Superior temporal gyrus (tissue), 1 donor: ENCODE measurements around the gene PRKCE.

Experiments
- DNase-seq: peaks from one replicate; pipeline ENCODE4 v3.0.0-alpha.2; 2016; ENCODE audit errors: extremely low spot score

The PRKCE gene

DNA sequence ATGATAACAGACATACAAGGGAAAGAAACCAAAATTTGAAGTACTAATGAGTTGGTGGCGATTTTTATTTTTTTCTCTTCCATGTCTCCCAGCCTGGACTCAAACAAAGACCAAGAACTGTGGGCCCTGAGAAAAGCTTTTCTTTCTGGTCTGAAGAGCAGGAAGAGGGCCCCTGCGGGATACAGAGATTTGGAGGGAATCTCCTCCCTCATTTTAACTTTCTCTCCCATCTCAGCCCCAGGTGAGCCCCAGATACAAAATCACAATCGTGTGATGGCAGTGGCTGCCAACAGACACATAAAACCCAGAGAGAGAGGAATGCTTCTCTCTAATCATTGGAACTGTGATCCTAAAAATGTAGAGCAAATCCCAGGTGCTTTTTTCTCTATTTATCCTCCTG is 19.5 kb upstream of the PRKCE start:
- DNase-seq, result no peak

DNA sequence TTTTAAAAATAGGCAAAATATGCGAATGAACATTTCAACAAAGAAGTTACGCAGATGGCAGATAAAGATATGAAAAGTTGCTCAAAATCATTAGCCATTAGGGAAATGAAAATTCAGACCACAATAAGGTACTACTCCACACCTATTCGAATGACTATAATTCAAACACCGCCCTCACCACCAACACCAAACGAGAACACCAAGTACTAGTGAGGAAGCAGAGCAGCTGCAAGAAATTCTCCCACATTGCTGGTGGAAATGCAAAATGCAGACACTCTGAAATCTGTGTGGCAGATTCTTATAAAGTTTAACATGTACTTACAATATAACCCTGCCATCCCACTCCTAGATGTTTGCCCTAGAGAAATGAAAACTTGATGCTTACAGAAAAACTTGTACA is 17.3 kb upstream of the PRKCE start:
- no peak for DNase-seq

DNA sequence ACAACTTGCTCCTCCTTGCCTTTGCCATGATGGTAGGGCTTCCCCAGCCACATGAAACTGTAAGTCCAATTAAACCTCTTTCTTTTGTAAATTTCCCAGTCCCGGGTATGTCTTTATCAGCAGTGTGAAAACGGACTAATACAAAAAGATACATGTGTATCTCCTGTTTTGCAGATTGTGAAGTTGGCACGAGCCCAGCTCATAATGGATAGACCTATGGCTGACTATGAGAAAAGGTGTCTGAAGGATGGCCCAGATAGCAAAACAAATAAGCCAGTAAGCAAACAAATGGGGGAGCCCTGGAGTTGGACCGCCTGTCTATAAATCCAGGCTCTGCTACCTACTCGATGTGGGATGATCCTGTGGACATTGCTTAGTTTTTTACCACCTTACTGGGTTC is 15.5 kb upstream of the PRKCE start:
- DNase-seq, result no peak

DNA sequence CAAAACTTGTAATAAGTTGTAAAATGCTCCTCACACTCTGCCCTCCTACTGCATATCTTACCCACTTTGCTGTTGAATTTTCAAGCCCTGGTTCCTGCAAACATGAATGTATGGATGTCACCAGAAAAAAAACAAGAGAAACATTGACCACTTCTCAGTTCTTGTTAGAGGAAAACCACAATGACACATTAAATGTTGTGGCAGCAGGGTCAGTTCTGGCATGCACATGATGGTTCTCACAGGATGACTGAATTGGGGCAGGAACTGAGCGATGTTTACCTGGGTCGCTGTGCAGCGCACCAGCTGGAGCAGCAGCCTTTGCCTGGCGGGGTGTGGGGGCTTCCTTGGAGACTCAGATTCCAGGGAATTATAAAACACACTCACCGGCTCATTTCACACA is 14.0 kb upstream of the PRKCE start:
- no peak for DNase-seq

DNA sequence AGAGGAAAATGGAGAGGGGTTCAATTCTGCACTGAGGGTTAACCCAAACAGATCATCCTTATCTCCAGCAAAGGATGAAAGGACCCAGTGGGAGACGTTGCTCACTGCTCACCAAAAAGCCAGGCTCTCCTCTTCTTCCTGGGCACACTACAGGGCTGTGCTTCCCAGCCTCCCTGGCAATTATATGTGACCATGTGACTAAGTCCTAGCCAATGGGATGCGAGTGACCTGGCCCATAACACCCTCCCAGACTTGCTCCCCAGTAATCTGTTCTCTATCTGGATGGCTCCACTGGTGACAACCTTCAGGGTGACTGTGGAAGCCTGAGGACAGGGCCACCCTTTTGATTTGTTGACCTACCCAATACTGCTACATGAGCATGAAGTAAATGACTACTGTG is 10.9 kb upstream of the PRKCE start:
- no peak for DNase-seq

DNA sequence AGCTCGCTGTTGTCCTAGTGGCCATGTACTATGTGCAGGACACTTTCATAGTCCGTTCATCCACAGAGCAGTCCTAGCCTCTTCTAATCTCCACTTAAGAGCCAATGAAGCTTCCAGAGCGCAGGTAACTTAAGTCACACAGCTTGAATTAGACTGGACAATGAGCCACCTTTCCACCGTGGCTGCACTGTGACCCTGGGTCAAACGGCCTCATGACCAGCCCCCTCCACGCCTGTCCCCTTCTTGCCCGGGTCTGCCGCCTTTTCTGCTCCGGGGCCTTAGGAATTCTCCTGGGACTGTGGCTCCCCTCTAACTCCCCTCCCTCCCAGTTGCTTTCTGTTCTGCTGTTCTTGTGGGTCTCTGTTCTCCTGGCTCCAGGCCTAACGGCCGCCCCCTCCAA is 8.4 kb upstream of the PRKCE start:
- no peak for DNase-seq

DNA sequence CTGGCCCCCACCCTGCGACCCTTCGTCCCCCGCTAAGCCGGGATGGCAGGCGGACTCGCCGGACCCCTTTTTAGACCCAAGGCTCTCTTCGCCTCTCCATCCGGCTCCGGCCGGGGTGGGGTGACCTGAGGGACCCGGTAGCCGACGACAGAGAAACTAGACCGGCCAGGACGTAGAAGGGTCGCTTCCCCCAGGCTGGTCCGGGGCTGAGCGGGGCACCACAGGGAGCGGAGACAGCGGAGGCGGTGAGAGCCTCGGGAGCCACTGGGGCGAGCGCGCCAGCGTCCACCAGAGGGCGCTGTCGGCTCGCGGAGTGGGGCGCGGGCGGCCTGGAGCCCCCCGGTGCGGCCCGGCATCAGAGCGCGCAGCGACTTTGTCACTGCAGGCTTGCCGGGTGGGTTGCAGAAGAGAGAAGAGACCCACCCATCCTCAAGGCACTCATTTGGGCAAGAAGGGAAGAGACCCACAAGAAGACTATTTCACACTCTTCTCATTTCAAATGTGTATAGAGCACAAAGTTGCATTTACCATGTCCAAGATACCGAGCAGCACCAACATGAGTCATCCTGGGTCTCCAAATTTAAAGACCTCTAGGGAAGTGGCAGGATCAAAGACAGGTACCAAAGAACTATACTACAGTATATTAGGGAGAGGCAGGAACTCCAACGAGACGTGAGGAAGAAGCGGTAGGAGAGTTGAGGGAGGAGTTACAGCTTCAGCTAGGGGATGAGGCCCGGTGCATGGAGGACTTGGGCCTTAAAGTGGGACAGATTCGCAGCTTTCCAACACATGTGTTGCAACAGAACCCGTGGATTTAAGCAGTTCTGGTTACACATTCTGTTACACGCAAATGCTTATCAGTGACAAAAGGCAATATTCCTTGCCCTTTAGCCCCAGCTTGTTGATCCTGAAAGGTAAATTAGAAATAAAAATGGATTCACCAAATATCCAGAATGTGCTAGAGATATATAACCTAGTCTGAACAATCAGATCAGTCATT is 7.6 kb upstream of the PRKCE start:
- peak; percentile 81 for DNase-seq

DNA sequence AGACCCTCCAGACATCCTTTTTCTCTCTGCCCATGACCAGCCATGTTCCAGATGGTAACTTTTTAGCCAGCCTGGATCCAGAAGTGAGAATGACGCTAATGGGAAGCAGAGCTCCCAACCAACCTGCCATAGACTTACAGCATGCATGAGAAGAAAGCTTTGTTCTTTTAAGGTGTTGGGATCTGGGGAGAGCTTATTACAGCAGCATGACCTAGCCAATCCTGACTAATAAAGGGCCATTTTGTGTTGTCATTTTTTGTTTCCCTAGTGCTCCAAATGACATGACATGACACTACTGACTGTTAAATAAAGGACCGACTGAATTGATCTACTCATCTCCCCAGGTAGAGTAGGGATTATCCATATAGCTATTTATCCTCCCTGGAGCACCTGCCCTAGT is 5.2 kb upstream of the PRKCE start:
- DNase-seq, result no peak

DNA sequence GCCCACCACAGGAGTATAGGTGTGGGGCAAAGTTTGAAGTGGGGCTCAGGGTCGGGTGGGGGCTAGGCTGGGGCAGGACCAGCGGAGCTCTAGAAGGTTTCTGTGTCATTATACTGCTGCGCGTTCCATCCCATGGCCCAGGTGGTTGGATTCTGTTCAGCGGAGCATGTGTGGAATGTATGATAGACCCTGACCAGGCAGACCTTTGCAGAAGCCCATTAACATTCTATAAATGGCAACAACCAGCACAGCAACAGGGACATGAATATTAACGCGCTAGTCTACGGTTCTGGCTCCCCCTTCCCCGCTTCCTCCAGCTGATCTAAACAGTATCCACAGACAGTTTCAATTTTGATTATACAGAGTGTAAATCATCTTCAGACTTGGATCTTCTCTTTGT is 4.1 kb upstream of the PRKCE start:
- DNase-seq, result no peak

DNA sequence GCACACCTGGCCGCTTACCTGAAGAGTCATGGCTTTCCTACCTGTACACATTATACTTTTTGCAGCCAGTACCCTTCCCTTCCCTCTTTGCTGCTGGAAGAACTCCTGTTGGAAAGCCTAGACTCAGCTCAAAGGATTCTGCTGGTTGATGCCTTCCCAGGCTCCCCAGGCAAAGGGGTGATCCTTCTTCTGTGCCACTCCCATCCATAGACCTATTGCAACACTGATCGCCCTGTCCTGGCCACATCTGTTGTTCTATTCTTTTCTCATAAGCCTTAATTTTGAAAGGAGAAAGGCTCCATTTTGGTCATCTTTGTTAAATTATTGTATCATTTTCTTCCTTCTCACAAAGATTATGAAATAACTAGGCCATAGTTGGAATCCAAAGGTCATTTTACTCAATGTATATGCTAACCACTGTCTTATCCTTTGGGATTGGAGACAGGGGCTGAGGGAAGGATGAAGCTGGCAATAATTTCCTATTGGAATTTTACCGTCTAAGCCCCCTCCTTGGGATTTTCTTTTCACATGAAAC is 3.4 kb upstream of the PRKCE start:
- no peak for DNase-seq

DNA sequence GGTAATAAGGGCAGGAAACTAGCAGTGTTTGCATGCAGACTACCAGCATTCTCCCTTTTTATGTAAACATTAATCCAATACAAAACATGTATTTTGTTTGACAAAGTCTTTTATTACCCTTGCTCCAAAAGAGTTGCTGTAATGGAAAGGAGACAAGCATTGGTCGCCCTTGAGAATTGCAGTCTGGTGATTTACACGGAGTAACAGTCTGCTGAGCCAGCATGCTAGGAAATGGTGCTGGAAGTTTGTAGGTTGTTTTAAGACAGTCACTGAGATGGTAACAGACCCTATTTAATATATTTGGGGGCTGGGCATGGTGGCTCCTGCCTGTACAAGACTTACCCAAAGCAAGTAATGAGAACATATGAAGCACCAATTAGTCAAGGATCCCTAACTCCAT is 2.8 kb upstream of the PRKCE start:
- no peak for DNase-seq

DNA sequence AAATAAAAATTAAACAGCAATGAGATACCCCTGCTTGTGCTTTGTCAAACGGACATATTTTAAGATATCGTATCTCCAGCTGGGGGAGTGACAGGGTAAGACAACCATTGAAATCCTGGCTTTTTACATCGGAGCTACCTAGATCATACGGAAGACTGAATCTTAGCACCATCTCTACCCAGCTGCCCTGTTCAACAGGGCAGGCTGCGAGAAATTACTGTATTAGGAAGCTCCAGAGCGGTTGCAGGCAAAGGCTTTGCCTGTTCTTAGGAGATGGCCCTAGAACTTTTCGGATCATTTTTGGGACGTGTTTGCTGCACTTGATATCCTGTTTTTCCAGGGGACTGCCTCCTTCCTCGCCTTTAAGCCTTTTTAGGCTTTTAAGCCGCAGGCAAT is 2.0 kb upstream of the PRKCE start:
- no peak for DNase-seq

DNA sequence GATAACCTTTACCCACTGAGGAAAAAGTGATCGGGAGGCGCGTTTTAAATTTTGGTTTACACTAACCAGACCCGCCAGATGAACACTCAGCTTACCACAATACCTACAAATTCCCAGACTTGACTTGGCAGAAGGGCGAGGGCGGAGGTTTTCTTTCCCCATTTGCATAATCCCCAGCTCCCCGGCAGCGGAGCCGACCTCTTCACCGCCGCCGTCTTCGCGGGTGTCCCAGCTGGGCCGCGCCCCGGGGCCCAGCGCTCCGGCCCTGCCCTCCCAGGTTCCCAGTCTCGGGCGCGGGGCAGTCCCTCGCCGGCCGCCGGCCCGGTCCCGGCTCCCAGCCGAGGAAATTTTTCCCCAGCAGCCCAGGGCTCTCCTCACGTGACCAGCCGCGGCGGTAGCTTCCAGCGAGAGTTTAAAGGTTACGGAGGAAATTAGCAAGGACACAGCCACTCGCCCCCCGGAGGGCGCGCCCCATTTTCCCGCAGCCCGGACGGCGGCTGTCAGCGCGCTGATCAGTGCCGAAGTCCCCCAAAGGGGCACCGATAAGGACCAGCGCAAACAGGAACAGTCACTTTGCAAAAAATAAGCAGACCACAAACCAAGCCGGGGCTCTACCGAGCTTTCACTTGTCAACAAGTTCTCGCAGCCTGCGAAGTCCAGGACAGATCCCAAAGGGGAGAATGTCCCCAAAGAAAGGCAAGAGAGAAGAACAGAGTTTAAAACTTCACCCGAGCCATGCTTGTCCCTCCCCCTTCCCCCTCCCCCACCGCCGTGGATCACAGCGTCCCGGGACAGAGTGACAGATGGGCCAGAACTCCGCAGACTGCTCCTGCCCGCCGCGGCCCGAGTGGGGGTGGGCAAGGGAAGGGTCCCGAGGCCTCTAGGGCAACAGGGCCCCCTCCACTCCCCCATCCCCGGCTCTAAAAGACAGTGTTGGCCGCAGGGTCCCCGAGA is 1.3 kb upstream of the PRKCE start:
- peak; percentile 67 for DNase-seq

DNA sequence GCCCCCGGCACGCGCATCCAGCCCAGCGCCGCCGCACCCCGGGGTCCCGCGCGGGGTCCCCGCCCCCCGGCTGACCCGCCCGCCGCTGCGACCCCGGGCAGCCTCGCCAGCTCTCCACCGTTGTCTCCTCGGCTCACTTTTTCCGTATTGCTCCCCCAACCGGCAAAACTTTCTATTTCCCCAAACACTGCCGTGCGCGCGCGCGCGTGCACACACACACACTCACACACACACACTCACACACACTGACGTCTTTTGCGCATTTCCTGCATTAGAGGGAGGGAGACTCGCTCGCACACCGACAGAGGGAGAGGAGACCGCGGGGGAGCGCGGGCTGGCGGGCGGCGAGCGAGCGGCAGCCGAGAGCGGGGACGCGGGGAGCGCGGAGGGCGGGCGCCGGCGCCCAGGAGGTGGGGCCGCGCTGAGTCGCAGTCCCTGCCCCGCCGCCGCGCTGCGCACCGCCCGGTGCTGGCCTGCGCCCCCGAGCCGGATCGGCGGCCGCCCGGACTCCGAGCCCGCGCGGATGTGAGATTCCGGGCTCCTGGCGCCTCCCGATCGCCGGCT is 542 bp upstream of the PRKCE start:
- DNase-seq, result peak; percentile 96

DNA sequence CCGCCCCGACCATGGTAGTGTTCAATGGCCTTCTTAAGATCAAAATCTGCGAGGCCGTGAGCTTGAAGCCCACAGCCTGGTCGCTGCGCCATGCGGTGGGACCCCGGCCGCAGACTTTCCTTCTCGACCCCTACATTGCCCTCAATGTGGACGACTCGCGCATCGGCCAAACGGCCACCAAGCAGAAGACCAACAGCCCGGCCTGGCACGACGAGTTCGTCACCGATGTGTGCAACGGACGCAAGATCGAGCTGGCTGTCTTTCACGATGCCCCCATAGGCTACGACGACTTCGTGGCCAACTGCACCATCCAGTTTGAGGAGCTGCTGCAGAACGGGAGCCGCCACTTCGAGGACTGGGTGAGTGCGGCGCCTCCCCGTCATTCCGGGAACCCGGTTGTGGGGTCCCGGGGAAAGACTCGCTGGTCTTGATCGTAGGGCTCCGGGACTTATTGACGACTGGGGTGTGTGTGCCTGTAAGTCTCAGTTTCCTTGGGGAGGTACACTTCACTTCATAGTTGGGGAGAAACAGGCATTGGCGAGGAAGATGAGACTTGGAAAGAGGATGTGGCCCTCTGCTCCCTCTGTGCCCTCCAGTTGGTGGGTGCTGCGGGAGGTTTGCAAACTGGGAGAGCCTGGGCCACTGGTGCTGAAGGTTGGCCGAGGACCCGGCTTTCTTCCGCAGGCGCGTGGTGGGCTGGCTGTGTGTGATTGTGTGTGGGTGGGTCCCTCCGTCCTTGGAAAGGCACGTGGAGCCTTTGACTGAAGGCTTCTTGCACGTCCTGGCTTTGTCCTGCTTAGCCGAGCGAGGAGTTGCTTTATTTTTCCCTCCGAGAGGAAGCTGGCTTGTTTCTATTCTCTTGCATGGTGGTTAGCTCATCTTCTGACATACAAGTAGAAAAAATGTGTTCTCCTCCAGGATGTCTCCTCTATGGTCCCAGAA is 886 bp downstream of the PRKCE start:
- DNase-seq, result no peak

DNA sequence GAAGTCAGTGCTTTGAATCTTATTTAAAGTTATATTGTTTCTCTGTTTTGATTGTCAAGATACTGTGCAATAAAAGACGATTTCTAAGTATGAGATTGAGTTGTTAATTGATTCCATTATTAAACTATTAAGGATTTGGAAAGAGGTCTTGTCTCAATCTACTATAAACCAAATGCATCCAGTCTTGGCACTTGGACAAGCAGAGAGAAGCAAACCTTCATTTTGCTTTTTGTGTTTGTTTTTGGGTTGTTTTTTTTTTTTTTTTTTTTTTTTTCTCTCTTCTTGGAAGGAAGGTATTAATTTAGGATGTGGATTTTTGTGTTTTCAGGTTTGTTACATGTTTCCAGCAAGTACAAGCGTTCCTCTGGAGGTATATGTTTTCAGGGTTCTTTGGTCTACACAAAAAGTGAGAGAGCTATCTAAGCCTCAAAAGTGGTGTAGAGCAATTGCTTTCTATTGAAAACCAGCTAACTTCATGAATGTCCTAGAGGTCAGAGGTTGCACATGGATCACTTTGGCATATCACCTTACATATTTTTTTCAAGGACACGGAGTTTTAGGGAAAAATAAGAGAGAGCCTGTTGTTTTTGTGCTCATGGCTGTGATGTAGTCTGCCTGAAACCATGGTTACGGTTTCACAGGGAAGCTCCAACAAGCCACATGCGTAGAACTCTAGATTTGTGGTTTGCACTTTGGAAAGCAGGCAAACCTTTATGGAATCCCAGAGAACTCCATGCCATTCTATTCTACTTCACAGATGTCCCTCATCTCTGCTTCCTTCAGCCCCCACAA is 1.8 kb downstream of the PRKCE start:
- DNase-seq, result no peak

DNA sequence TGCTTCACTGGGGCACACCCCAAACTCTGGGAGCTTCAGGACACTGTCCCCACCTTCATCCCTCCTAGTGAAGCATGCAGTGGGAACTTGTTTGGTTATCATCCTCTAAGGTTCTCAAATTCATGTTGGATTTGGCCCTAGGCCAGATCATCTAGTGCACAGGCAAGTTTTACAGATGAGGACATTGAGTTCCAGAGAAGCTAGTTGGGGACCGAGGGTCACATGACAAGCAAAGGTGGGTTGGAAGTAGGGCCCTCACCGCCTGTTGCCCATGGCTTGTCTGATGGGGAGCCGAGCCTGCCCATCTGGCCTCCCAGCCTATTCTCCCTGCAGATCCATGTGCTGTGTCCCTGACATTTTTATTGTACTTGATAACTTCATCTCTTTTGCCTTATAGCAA is 2.8 kb downstream of the PRKCE start:
- no peak for DNase-seq

DNA sequence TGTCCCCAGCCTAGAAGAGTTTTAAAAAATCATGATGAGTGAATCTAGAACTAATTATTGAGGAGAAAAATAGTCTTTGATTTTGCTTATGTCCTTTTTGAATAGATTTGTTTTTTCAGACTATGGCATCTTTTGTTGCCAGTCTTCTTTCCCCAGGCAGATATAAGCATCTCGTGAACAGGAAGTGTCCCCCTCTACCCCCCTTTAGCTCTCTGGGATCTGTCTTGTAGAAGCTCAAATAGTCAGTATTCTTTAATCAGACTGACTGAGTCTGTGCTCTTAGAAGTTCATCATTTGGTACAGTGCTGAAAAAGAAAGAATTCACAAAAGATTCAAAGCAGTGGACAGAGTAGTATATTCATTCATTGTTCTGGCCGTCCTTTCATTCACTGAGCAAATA is 10.4 kb downstream of the PRKCE start:
- DNase-seq, result no peak

DNA sequence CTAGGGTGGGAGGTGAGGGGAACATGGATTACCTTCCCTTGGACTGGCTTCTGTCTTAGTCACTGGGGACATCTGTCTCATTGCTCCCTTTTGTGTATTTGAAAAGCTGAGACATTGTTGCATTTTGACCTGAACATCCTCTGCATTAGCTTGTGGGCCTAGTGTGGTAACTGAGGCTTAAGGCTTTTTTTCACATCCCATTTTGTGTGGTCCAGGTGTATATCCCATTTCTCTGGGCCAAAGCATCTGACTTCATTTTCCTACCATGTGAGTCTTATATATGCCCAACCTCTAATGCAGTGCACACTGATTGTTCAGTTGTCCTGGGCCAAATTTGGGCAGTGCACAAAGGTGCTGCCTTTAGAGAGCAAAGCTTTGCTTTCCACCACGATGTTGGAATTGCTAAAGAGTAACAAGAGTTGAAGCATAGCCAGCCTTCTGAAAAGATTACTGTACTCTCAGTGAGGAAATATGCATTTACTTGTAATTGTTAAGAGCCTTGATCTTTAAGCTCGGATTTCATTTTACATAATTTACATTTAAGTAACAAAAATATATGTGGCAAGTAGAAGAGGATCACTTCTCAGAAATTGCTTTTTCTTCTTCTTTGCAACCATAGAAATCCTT is 13.3 kb downstream of the PRKCE start:
- DNase-seq, result no peak

DNA sequence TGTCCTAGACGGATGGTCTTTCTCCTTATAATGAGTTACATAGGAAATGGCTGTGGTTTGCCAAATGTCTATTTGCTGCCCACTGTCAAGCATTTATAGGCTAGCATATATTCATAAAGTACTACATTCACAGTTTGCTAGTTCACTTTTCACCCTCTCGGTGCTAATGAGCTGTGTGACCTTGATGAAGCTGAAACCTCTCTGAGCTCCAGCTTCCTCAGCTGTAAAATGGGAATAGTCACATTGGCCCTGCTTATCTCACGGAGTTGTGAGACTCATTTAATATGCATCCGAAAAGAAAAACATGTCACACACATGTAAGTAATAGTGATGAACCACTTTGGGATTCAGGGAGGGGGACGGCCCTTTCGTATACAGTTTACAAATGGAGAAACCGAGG is 17.0 kb downstream of the PRKCE start:
- no peak for DNase-seq
